GM18861 (cell line): ENCODE measurements around the gene TVP23B.
A peak's percentile ranks its signal among the peaks of the same experiment; 100 is the strongest.
"Not testable (repeated sequence)": the region's sequence is repeated elsewhere in the genome, so short reads cannot be mapped to it uniquely, and the experiment has no call there.

Source experiments
- ATAC-seq: cut with Tn5 transposase; IDR thresholded peaks from one replicate; pipeline ENCODE4 v1.9.1; 2021; ENCODE audit not compliant: unreplicated experiment

TVP23B gene

GRCh38 chr17:18780991-18781718, at the start of gene TVP23B:
Gene TVP23B (plus strand): TSS chr17:18781183. CDS start chr17:18781294, 111 bp downstream.
- ATAC-seq: peak; percentile 91

GRCh38 chr17:18732438-18732837, 48.5 kb upstream of the TVP23B start:
- not testable (repeated sequence) for ATAC-seq

- ATAC-seq: not testable (repeated sequence)
These were observed 47.6 kb upstream of the TVP23B start for GRCh38 chr17:18733350-18733749.

- not testable (repeated sequence) for ATAC-seq
These were observed 41.2 kb upstream of the TVP23B start for GRCh38 chr17:18739616-18740391.

- not testable (repeated sequence) for ATAC-seq
These were observed 39.8 kb upstream of the TVP23B start for GRCh38 chr17:18741228-18741627.

GRCh38 chr17:18743699-18744421, 37.1 kb upstream of the TVP23B start, which contains the start of gene FBXW10:
Gene FBXW10 (plus strand): TSS chr17:18744054. CDS start chr17:18744245, 191 bp downstream.
- not testable (repeated sequence) for ATAC-seq

GRCh38 chr17:18744726-18745125, 36.3 kb upstream of the TVP23B start:
- ATAC-seq: not testable (repeated sequence)

GRCh38 chr17:18746551-18746950, 34.4 kb upstream of the TVP23B start:
- not testable (repeated sequence) for ATAC-seq

GRCh38 chr17:18747501-18747900, 33.5 kb upstream of the TVP23B start:
- ATAC-seq: not testable (repeated sequence)

- not testable (repeated sequence) for ATAC-seq
These were observed 30.7 kb upstream of the TVP23B start for GRCh38 chr17:18750242-18750641.

- not testable (repeated sequence) for ATAC-seq
These were observed 27.1 kb upstream of the TVP23B start for GRCh38 chr17:18753829-18754409.

- ATAC-seq: not testable (repeated sequence)
These were observed 25.0 kb upstream of the TVP23B start for GRCh38 chr17:18755969-18756368.

- ATAC-seq: not testable (repeated sequence)
These were observed 23.5 kb upstream of the TVP23B start for GRCh38 chr17:18757368-18758044.

- not testable (repeated sequence) for ATAC-seq
These were observed 22.6 kb upstream of the TVP23B start for GRCh38 chr17:18758344-18758743.

GRCh38 chr17:18760221-18760620, 20.8 kb upstream of the TVP23B start:
- ATAC-seq: not testable (repeated sequence)

GRCh38 chr17:18770572-18770971, 10.4 kb upstream of the TVP23B start:
- not testable (repeated sequence) for ATAC-seq

- not testable (repeated sequence) for ATAC-seq
These were observed 9.9 kb upstream of the TVP23B start for GRCh38 chr17:18771066-18771465.

GRCh38 chr17:18772471-18772870, 8.5 kb upstream of the TVP23B start:
- ATAC-seq: no peak

GRCh38 chr17:18781805-18782204, 822 bp downstream of the TVP23B start:
- not testable (repeated sequence) for ATAC-seq

- not testable (repeated sequence) for ATAC-seq
These were observed 5.0 kb downstream of the TVP23B start for GRCh38 chr17:18785933-18786332.
